Omental fat pad (tissue), 4 donors: ENCODE results near the gene TBL2. TPM values are rescaled to one million over a fixed set of nuclear protein-coding genes. Genes with fewer than 3 reads are reported as not detected.
"Not testable (repeated sequence)": the region's sequence is repeated elsewhere in the genome, so short reads cannot be mapped to it uniquely, and the experiment has no call there.

Source experiments
- ATAC-seq: fragments of 150-250 bp; one replicate; pipeline ENCODE4 v1.9.1; 2016; ENCODE audit warnings: mild to moderate bottlenecking, moderate library complexity; ENCODE audit not compliant: low FRiP score
- DNase-seq: peaks from one replicate; pipeline ENCODE4 v3.0.0-alpha.2; 2019; ENCODE audit warnings: low spot score
- total RNA-seq, 4 donors: library from RNA; depleted of rRNA; stranded (reverse); fragments of >200 nt; gene quantifications; one replicate each; pipeline ENCODE4 v1.1.0, GENCODE V29; 2016
- TF ChIP-seq, protein P1 (sequence below), 3 donors: fragments of 450-650 bp; IDR thresholded peaks; one replicate each; pipeline ENCODE4 v1.5.1; 2016 to 2017; ENCODE audit warnings: antibody characterized with exemption in 3 of 3, mild to moderate bottlenecking in 3 of 3, moderate library complexity in 2 of 3

The TBL2 gene
- total RNA-seq, 4 donors from 2014 or later = 29.5 to 51.6 (median 40.1) TPM

DNA sequence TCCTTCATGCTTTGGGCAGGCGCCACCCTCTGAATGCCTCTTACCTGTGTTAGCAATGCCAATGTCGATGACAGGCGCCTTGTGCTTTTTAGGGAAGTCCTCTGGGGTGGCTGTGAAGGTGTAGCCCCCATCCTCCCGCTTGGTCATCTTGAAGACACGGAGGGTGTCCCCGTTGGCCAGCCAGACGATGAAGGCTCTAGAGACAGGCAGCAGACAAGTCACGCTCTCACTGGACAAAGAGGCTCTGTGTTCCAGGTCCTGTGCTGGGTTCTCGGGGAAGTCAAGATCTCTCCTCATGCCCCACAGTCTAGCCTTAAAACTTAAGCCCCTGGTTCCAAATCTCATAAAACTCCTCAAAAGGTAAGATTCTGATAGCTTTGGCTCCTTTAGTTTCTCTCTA is 5.1 kb downstream of the TBL2 start:
- TF ChIP-seq, protein P1, sequence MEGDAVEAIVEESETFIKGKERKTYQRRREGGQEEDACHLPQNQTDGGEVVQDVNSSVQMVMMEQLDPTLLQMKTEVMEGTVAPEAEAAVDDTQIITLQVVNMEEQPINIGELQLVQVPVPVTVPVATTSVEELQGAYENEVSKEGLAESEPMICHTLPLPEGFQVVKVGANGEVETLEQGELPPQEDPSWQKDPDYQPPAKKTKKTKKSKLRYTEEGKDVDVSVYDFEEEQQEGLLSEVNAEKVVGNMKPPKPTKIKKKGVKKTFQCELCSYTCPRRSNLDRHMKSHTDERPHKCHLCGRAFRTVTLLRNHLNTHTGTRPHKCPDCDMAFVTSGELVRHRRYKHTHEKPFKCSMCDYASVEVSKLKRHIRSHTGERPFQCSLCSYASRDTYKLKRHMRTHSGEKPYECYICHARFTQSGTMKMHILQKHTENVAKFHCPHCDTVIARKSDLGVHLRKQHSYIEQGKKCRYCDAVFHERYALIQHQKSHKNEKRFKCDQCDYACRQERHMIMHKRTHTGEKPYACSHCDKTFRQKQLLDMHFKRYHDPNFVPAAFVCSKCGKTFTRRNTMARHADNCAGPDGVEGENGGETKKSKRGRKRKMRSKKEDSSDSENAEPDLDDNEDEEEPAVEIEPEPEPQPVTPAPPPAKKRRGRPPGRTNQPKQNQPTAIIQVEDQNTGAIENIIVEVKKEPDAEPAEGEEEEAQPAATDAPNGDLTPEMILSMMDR (IDR thresholded peaks at IDR 0.05) = no peak
- ATAC-seq = no peak
- no peak for DNase-seq

DNA sequence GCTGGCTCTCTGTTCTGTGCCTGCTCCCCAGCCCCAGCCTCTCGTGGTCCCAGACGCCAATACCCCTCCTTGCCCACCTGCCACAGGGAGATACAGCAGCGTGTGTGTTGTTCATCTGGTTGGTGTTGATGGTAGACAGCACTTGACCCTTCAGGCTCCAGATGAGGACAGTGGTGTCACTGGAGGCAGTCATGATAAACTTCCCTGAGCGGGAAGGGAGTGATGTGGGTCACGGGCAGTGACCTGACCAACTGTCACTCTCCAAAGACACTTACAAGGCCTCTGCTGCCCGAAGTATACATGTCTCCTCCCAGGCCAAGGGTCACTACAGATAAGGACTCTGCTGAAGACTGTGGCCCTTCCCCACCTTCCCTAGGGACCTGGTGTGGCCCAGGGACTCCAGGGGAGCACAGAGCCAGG is 5.6 kb downstream of the TBL2 start:
- TF ChIP-seq, protein P1 (IDR thresholded peaks at IDR 0.05) = no peak

DNA sequence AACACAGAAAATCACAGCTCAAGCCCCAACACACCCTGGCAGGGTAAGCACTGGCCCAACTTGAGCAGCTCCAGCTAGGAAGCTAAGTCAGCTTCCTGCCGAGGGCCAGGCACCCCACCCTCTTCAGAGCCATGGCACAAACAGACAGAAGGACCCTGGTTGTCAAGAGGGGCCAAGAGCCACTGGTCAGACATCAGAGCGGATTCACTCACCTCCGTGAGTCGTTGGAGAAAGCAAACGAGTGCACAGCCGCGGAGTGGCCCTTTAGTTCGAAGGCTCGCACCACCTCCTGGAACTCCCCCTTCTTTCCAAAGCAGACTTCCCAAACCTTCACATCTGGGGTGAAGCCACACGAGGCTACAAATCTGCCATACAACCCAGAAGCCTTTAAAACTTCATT is 7.4 kb downstream of the TBL2 start:
- no peak for ATAC-seq
- no peak for DNase-seq
- TF ChIP-seq, protein P1 (IDR thresholded peaks at IDR 0.05) = no peak

More for the DNA sequence above, 5.6 kb downstream of the TBL2 start:
- no peak for DNase-seq
- no peak for ATAC-seq

DNA sequence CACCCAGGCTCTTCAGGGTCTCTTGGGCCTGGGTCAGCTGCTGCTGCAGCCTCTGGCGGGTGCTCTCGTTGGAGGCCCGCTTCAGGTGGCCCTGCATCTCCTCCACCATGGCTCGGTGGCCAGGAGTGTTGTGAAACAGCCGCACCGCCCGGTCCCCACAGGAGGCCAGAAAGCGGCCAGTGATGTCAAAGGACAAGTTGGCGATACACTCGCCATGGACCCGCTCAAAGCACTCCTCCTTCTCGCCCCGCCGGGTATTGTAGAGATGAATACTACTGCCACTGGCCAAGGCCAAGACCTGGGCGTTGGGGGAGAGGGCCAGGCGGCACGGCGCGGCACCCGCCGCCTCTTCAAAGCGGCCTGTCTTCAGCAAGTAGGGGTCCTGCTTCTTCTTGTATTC is 7.9 kb downstream of the TBL2 start:
- TF ChIP-seq, protein P1 (IDR thresholded peaks at IDR 0.05) = no peak
- no peak for ATAC-seq
- DNase-seq = no peak

DNA sequence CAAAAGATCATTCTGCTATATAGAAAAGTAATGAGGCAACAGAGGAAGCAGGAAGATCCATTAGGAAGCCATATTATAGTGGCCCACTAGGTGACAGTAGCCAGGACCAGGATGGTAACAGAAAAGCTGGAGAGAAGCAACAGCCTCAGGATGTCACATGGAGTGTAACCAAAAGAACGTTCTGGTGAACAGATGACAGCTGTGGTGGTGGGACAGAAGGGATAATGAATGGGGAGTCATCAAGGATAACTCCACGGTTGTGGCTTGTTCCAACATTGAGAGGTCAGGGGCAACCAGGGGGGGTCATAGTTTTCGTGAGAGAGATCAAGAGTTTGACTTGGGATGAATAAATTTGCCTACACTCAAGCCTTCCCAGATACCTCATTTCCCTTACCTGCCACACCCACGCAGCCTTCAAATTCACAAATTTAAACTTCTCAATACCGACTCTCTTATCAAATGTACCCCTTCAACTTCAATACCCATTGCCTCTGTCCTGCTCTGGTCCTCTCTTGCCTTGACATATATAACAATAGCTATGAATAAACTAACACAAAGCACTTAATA is 9.3 kb downstream of the TBL2 start:
- TF ChIP-seq, protein P1 (IDR thresholded peaks at IDR 0.05) = no peak
- ATAC-seq = no peak

DNA sequence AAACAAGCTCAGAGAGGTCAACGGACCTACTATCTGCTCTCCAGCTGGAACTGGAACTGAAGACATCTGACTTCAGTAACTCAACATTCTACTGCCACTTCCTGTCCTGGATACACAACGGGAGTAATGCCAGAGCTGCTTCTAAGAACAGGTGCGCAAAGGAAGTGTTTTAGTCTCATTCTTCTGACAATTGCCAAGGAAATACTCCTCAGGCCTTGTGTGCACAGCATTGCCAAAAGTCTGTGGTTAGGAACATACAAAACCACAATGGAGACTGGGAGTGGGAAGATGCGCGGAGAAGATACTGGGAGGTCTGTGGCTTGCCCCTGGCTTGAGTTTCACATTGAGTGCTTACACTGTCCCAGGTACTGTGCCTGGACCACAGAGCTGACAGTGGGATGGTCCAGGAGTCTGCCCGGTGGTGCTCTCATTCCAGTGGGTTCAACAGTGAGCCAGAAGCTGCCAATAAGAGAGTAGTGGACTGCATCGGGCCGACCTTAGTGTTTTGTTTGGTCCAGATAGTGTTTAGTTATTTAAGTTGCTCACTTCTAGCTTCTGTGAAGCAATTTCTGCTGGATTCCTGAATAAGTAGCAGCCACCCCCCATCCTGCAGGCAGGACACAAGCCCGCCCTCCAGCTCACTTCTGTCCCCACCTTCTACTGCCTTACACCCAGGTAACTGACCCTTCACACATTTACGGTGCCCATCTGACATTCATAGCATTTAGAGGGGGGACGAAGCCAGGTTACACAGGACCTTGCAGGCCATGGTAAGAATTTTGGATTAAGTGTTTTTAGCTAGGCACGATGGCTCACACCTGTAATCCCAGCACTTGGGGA is 10.3 kb downstream of the TBL2 start:
- TF ChIP-seq, protein P1 (IDR thresholded peaks at IDR 0.05) = no peak
- ATAC-seq (no peak), DNase-seq (no peak)

More for the DNA sequence above, 9.3 kb downstream of the TBL2 start:
- DNase-seq = no peak

DNA sequence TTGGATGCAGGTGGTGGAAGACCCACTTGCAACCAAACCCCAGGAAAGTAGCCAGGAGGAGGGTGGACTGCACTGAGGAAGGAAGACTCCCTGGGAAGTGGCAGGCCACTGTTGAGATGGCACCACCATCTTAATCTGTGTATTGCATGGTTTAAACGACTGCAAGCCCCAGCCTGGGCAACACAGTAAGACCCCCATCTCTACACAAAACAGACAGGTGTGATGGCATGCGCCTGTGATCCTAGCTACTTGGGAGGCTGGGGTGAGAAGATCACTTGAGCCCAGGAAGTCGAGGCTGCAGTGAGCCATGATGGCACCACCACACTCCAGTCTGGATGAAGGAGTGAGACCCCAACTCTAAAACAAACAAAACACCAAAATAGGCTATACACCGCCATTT is 11.2 kb downstream of the TBL2 start:
- TF ChIP-seq, protein P1 (IDR thresholded peaks at IDR 0.05) = no peak
- no peak for DNase-seq
- ATAC-seq = no peak

DNA sequence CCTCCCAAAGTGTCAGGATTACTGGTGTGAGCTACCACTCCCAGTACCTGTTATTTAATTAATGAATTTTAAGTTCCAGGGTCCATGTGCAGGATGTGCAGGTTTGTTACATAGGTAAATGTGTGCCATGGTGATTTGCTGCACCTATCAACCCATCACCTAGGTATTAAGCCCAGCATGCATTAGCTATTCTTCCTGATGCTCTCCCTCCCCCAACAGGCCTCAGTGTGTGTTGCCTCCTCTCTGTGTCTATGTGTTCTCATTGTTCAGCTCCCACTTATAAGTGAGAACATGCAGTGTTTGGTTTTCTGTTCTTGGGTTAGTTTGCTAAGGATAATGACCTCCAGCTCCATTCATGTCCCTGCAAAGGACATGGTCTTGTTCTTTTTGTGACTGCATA is 11.9 kb downstream of the TBL2 start:
- DNase-seq, ATAC-seq: not testable (repeated sequence)
